CD4-positive, alpha-beta T cell treated with Interleukin-2 at 100 ng/mL for 4 hours (primary cell): ENCODE results near the gene EPHB2.

Source experiments
- DNase-seq: peaks from one replicate; pipeline ENCODE4 v3.0.0-alpha.2; 2020; ENCODE audit warnings: low spot score

EPHB2 gene

DNA sequence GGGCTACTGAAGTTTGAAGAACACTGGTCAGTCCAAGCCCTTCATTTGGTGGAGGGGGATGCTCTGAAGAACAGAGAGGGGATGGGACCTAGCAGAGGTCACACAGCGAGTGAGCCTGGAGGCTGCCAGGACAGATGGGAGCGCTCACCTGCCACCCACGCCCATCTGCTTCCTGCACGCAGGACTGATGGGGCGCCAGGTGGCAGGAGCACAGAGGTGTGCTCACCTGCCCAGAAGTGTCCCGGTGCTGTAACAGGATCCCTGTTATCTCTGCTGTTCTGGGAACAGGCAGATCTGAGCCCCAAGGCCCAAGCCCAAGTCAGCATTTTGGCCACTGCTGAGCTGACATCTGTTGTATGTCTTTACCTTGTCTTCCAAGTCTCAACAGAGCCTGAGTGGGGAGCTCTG is 40.5 kb downstream of the EPHB2 start:
- no peak for DNase-seq

- DNase-seq, result no peak
These were observed 41.7 kb downstream of the EPHB2 start for GRCh38 chr1:22752339-22752738.

DNA sequence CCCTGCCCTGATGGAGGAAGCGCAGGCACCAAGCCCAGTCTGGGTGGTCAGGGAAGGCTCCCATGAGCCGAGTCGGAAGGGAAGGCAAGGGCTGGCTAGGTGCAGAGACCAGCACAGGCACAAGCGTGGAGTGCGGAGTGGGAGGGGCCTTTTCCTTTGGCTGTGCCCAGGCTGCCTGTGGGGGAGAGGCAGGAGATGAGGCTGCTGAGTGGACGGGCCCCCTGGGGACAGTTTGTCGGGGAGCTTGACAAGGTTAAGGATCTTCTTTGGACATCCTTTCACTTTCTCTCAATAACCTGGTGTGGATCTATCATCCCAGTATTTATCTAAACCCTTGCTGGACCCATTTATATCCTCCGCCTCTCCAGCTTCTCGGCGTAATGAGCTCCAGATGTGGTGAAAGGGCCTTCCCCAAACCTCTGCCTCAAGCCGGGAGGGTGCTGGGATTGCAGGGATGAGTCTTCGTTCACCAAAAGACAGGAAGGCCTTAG is 42.9 kb downstream of the EPHB2 start:
- DNase-seq, result no peak

DNA sequence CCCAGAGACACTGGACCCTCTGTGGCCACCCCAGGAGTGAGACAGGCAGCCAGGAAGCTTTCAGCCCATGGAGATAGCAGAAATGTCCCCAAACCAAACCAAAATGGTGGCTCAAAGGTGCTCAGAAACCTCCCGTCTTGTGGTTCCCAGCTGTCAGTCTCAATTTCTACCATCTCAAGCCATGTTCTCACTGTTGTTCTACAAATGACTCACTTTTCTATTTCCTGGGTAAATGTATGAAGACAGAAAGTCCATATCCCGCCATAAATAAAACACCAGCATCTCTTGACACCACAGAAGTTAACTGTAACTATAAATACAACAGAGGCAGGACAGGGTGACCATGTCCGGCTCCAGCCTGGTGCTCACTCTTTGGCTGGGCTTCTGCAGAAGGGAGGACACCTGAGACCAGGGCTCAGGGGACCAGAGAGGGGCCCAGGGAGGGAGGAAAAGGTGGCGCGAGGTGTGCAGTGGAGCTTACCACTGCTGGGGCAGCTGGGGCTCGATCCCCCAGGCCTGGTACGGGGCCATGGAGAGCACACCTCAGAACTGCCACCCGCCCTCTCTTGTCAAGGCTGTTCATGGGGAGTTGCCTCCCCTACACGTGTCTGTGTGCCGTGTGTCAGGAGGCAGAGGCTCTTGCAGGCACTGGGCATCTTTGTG is 43.6 kb downstream of the EPHB2 start:
- no peak for DNase-seq

- no peak for DNase-seq
These were observed 44.2 kb downstream of the EPHB2 start for GRCh38 chr1:22754824-22755223.

- no peak for DNase-seq
These were observed 45.0 kb downstream of the EPHB2 start for GRCh38 chr1:22755641-22756040.

DNA sequence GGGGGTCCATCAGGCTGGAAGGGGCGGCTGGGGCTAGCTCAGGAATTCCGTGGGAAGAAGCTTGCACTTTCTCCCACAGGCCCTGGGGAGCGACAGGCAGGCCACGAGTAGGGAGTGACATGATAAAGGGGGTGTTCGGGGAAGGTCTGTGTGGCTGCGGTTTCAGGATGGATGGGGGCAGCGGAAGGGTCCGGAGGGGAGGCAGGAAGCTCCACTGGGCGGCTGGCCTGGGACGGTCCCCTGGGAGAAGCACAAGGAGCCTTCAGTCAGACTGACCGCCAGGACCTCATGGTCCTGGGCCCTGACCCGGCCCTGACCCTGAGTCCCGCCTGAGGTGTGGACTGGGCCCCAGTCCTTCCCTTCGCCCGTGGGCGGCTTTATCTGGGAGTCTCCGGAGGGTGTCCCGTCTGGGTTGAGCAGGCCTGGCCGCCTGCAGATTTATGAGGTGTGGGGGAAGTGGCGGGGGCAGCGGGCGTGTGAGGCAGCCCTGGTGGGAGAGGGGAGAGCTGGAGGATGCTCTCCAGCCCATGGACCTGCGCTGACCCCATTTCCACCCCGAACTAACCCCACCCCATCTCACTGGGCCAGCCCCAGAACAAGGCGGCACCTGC is 45.6 kb downstream of the EPHB2 start:
- no peak for DNase-seq

DNA sequence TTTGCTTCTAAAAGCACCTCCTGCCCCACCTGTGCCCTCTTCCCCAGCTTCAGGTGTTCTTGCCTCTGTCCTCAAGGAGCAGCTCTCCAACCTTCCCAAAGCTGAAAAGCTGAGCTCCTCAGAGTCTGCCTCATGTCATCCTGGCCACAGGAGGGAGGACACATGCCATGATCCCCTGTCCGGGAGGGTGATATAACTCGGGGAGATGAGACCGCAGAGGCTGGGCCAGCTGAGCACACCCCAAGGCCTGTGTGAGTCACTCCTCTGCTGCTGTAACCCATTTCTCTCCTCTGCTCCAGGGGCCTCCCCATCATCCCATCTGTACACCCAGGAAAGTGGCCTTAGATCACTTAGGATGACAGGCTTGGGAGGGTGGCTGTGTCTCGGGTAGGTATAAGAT is 49.8 kb downstream of the EPHB2 start:
- no peak for DNase-seq

- no peak for DNase-seq
These were observed 50.5 kb downstream of the EPHB2 start for GRCh38 chr1:22761101-22761500.

GRCh38 chr1:22761821-22762220 is 51.2 kb downstream of the EPHB2 start:
- no peak for DNase-seq

DNA sequence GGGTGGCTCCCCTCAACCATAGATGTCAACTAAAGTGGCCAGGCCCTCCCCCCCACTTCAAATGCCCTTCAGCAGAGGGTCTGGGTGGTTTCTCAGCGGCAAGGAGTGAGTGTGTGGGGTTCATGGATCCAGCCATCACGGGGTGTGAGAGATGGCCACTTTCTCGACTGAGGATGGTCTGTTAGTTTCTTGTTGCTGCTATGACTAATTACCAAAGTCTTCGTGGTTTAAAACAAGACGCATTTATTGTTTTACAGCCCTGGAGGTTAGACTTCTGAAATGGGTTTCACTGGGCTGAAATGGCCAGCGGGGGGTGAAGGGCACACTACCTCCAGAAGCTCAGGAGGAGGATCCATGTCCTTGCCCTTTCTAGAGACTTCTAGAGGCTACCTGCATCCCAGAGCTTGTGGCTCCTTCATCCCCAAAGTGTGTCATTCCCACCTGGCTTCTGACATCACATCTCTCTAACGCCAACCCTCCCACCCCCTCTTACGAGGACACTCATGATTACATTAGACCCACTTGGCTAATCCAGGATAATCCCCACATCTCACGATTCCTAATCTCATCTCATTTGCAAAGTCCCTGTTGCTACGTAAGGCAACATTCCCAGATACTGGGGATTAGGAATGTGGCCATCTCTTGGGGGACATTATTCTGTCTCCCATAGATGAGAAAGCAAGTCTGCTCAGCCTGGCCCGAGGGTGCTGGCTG is 53.0 kb downstream of the EPHB2 start:
- no peak for DNase-seq

DNA sequence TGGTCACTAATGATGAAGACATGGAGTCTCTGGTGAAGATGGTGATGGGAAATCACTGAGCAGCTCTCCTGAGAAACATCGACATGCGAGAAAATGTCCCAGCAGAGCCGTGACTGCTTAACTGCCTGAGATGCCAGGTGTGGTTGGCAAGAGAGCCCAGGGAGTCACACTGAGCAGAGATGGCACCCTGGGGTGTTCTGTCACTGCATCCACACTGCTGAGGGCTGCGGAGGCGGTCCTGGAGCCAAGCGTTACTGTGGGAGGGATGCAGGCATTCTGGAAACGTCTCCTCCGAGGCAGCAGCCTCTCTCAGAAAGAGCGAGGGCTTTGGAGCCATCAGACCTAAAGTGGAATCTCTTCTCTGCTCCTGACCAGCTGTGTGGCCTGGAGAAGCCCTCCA is 57.2 kb downstream of the EPHB2 start:
- DNase-seq, result no peak

- no peak for DNase-seq
These were observed 59.3 kb downstream of the EPHB2 start for GRCh38 chr1:22769932-22770331.

GRCh38 chr1:22772014-22772413 is 61.4 kb downstream of the EPHB2 start:
- no peak for DNase-seq

DNA sequence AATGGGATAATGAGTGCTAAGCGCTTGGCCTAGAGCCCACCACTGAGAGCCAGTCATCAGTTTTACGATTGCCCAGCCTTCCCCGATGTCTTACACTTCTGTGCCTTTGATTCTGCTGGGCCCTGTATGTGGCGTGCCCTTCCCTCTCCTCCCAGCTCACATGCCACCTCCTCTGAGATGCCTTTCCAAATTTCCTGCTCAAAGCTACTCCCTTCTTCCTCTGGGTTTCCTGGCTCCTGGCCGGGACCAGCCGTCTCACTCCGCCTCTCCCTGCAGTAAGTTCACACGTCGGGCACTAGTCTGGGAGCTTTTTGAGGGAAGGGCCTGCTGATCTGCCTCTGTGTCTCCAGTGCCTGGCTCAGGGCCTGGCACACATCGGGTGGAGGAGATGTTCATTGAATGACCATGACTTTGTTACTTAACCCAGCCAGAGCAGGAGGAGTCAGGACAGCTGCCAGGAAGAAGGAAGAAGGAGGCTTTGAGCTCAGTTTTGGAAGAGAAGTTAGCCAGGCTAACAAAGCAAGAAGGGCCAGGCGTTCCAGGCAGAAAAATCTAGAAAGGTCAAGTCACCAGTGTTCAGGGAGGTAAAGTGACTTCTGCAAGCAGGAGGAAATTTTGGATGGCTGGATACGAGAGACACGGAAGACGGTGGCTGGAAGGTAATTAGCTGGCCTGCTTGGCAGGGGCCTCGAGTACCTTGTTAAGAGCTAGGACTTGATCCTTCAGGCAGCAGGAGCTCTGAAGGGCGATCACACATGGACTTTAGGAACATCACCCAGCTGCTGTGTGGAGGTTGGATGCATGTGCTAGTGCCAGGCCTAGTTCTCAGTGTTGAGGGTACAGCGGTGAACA is 63.6 kb downstream of the EPHB2 start:
- no peak for DNase-seq

DNA sequence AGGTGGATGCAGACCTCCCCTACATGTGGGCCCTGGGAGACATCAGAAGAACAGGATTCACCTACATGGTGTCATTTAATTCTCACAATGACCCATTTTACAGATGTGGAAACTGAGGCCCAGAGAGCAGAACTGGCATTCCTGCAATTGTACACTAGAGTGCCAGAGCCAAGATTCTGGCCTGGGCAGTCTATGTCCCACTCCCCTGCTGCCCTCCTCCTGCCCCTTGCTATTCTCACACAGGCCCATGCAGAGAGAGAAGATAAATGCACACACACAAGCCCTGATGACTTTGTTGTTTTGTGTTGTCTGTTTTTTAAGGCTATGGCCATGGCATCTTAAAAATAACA is 64.2 kb downstream of the EPHB2 start:
- DNase-seq, result no peak

DNA sequence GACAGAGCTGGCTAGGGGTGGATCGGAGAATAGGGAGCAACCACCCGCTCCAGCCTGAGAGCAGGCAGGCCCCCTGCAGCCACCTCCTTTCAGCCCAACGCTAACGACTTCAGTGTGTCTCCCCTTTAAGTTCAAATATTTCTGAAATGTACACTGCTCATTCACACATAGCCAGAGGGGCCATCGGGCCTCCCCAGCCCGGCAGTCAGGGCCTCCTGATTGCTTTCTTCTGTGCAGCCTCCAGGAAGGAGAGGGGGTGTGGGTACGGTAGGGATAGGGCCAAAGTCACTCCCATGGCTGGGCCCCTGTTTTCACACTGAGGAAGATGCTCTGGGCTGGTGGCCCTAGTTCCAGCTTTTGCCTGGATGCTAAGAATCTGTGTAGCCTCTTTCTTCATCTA is 64.8 kb downstream of the EPHB2 start:
- no peak for DNase-seq

DNA sequence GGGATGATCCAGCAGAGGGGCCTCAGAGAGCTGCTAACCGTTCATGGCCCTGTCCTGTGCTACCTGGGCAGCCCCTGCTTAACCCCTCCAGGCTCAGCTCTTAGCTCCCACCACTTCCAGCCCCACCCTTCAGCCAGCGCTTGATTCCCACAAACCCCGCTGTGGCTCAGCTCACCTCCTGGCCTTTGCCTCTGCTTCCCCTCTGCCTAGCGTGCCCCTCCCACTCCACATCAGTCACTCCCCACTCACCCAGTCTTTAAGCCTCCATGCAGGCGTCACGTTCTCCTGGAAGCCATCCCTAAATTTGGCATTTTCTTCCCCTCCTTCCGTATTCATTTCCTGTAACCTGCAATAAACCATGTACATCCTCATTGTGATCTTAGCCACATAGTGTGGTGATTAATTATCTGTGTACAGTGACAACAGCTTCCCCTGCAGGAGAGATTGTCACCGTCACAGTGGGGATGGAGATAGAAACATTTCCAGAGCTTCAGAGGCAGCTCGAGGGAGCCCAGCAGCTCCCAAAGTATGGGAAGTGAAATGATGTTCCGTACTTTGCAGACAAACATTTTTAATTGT is 65.5 kb downstream of the EPHB2 start:
- DNase-seq, result no peak

- no peak for DNase-seq
These were observed 66.9 kb downstream of the EPHB2 start for GRCh38 chr1:22777388-22778057.

DNA sequence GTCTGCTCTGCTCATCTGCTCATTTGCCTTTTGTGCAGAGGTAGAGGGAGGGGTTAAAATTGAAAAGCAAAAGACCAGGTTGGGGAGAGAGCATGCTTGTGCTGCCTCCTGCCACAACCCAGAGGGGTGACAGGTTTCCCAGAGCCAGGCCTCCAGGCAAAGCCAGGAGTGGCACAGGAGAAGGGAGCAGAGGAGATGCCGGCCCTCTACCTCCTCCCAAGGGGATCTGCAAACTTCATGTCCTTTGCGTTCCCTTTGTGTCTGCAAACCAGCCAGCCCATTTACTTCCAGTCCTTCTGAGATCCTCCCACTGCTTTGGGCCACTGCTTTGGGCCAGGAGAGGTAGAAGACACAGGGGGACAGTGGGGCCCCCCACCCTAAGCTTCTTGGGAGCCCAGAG is 67.8 kb downstream of the EPHB2 start:
- DNase-seq, result no peak

GRCh38 chr1:22778862-22779520 is 68.4 kb downstream of the EPHB2 start:
- DNase-seq, result no peak
